ENCODE results near the gene COPS7B. TPM values are rescaled to one million over a fixed set of nuclear protein-coding genes. Genes with fewer than 3 reads are reported as not detected.

Gene COPS7B
- total RNA-seq, 1 experiment from 2014 or later = 43.5 TPM

DNA sequence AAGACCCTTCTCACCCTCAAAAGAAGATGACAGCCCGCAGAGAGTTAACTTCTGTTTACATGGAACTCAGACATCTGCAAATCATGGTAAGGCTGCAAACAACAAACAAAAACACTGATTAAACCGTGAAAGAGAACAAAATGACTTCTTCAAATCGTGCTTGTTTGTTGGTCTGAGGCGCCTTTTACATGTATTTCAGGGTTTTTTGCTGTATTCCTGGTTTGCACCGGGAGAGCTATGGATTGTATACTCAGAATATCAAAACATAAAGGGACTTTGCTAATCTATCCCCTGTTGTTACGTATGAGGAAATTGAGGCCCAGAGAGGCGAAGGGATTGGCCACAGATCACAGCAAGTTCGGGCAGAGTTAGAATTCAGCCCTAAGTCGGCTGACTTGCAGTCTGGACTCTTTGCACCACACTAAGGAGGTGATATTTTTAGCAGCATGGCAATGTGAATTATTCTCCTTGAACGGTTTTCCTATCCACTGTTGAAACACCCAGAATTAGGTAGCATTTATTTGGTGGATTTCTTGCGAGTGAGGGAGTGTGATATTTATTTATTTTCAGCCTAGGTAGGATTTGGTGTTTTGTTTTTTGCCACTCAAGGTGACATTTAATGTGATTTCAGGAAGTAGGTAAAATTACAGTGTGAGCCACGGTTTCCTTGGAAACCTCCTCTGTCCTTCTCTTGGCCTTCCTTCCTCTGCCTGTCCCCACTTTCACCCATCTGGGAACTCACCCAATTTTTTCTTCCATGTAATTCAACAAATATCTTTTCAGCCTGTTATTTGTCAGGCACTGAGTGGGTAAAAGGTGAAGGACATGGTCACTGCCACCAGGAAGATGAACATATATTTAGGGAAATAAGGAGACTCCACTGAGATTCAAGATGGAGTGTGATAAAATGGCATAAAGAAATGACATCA, 4.2 kb upstream of the COPS7B start:
- Histone ChIP-seq H3K27me3 (ENCODE audit: low read length) (no peaks in the 10 kb centered on the region), H3K4me2 (ENCODE audit: low read length) (peak overlapping the region; percentile 87), H3K79me2 (ENCODE audit: low read length) (peaks cover 25% of the 10 kb centered on the region), H3F3A (ENCODE audit: low read length, unreplicated experiment) (no peaks in the 10 kb centered on the region), H3K4me1 (ENCODE audit: insufficient read depth, low read length) (peaks cover 25% of the 10 kb centered on the region), H3K4me3 (ENCODE audit: low read length) (peak overlapping the region; percentile 73), H3K9me2 (replicated peaks; ENCODE audit: low read length) (no peaks in the 10 kb centered on the region), H3K36me3 (ENCODE audit: low read depth, low read length) (no peaks in the 10 kb centered on the region), H3K27ac (ENCODE audit: low read length) (no peak overlapping the region), H2AFZ (ENCODE audit: low read length) (peak overlapping the region; percentile 78), H3K9me3 (ENCODE audit: low read length) (no peaks in the 10 kb centered on the region), H4K20me1 (ENCODE audit: low read length) (peaks cover 2% of the 10 kb centered on the region; the same call in 1 of the 2 replicates), H3K9ac (ENCODE audit: low read length) (peak overlapping the region; percentile 38)
- BruUV-seq (replicated peaks) = TSS peak; percentile 50
- intact Hi-C loops (cut with micrococcal nuclease) = no loop called here
- DNase-seq (peak; percentile 30), ATAC-seq (no peak)
- POLR2A ChIA-PET (ENCODE audit: unreplicated experiment) = no interaction called here
- CTCF ChIA-PET = no interaction called here
- no peak for TF ChIP-seq EZH2 (IDR thresholded peaks at IDR 0.05; ENCODE audit: low read length, unreplicated experiment)
- TF ChIP-seq, protein P1, sequence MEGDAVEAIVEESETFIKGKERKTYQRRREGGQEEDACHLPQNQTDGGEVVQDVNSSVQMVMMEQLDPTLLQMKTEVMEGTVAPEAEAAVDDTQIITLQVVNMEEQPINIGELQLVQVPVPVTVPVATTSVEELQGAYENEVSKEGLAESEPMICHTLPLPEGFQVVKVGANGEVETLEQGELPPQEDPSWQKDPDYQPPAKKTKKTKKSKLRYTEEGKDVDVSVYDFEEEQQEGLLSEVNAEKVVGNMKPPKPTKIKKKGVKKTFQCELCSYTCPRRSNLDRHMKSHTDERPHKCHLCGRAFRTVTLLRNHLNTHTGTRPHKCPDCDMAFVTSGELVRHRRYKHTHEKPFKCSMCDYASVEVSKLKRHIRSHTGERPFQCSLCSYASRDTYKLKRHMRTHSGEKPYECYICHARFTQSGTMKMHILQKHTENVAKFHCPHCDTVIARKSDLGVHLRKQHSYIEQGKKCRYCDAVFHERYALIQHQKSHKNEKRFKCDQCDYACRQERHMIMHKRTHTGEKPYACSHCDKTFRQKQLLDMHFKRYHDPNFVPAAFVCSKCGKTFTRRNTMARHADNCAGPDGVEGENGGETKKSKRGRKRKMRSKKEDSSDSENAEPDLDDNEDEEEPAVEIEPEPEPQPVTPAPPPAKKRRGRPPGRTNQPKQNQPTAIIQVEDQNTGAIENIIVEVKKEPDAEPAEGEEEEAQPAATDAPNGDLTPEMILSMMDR (conservative IDR thresholded peaks at IDR 0.05; ENCODE audit: low read depth, low read length) = no peak
- TF ChIP-seq EZH2phosphoT487 (IDR thresholded peaks at IDR 0.05; ENCODE audit: borderline replicate concordance, low read length) = no peak

DNA sequence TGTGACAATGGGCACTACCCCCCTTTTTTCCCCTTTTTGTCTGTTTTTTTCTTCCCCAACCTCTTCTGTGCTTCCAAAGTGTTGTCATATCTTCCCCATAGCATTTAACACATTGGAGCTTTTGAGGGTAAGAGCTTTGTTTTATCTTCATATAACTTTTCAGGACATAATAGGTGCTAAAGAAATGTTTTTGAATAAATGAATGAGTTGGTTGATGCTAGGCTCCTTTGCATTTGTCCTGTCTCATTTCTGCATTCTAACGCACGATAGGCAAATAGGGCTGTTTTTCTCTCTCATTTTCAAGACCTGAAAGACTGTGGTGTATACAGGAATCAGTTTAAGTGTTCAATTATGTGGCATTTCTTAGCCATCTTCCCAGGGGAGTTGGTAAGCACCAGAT, 832 bp upstream of the COPS7B start:
- no peaks in the 10 kb centered on the region for H3K9me2 ChIP-seq (replicated peaks; ENCODE audit: low read length)
- POLR2A ChIA-PET (ENCODE audit: unreplicated experiment) = no interaction called here
- H3K36me3 ChIP-seq (ENCODE audit: low read depth, low read length) = peaks cover 5% of the 10 kb centered on the region
- no peak overlapping the region for H3K9ac ChIP-seq (ENCODE audit: low read length)
- H3K9me3 ChIP-seq (ENCODE audit: low read length) = no peaks in the 10 kb centered on the region
- BruUV-seq (replicated peaks) = no TSS peak
- peaks cover 11% of the 10 kb centered on the region; the same call in 1 of the 2 replicates for H4K20me1 ChIP-seq (ENCODE audit: low read length)
- DNase-seq (no peak), ATAC-seq (no peak)
- H3K4me3 ChIP-seq (ENCODE audit: low read length) = peak overlapping the region; percentile 97; the same call in 1 of the 2 replicates
- intact Hi-C loops (cut with micrococcal nuclease) = no loop called here
- TF ChIP-seq EZH2phosphoT487 (IDR thresholded peaks at IDR 0.05; ENCODE audit: borderline replicate concordance, low read length) = no peak
- TF ChIP-seq, protein P1 (conservative IDR thresholded peaks at IDR 0.05; ENCODE audit: low read depth, low read length) = no peak
- no peak for TF ChIP-seq EZH2 (IDR thresholded peaks at IDR 0.05; ENCODE audit: low read length, unreplicated experiment)
- H3K79me2 ChIP-seq (ENCODE audit: low read length) = peaks cover 41% of the 10 kb centered on the region
- CTCF ChIA-PET = interaction anchor here (0.8 kb wide), 1 partner anchor 10 kb away, joined by 3 read pairs; no protein-coding TSS in a partner anchor
- peak overlapping the region; percentile 82 for H3K4me2 ChIP-seq (ENCODE audit: low read length)
- no peaks in the 10 kb centered on the region for H3K27me3 ChIP-seq (ENCODE audit: low read length)
- no peak overlapping the region for H3K27ac ChIP-seq (ENCODE audit: low read length)
- H3F3A ChIP-seq (ENCODE audit: low read length, unreplicated experiment) = no peaks in the 10 kb centered on the region
- peak overlapping the region; percentile 82; the same call in 1 of the 2 replicates for H2AFZ ChIP-seq (ENCODE audit: low read length)
- H3K4me1 ChIP-seq (ENCODE audit: insufficient read depth, low read length) = peaks cover 26% of the 10 kb centered on the region

DNA sequence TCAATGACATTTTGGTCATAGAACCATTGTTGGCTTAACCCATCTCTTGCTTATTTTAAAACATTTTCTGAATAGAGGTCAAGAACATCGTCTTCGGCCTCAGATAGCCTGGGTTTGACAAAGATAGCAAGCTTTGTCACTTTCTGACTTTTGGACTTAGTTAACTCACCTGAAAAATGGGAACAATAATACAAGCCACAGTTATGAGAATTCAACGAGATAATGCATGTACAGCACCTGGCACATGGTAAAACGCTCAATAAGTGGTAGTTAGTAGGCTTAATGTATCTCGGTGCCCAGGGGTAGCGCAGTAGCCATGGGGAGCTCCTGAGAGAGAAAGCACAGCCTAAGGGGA, 446 bp upstream of the COPS7B start:
- no peaks in the 10 kb centered on the region for H3K27me3 ChIP-seq (ENCODE audit: low read length)
- peaks cover 26% of the 10 kb centered on the region for H3K4me1 ChIP-seq (ENCODE audit: insufficient read depth, low read length)
- H3K36me3 ChIP-seq (ENCODE audit: low read depth, low read length) = peaks cover 5% of the 10 kb centered on the region
- no peaks in the 10 kb centered on the region for H3K9me3 ChIP-seq (ENCODE audit: low read length)
- peak overlapping the region; percentile 82 for H3K9ac ChIP-seq (ENCODE audit: low read length)
- no peaks in the 10 kb centered on the region for H3F3A ChIP-seq (ENCODE audit: low read length, unreplicated experiment)
- DNase-seq = no peak
- CTCF ChIA-PET = no interaction called here
- peak overlapping the region; percentile 97 for H3K4me3 ChIP-seq (ENCODE audit: low read length)
- POLR2A ChIA-PET (ENCODE audit: unreplicated experiment) = no interaction called here
- H4K20me1 ChIP-seq (ENCODE audit: low read length) = peaks cover 11% of the 10 kb centered on the region; the same call in 1 of the 2 replicates
- intact Hi-C loops (cut with micrococcal nuclease) = no loop called here
- BruUV-seq (replicated peaks) = TSS peak; percentile 81
- H3K79me2 ChIP-seq (ENCODE audit: low read length) = peaks cover 41% of the 10 kb centered on the region
- no peak; the same call in 1 of the 2 replicates for ATAC-seq
- peak overlapping the region; percentile 82 for H2AFZ ChIP-seq (ENCODE audit: low read length)
- no peak for TF ChIP-seq EZH2phosphoT487 (IDR thresholded peaks at IDR 0.05; ENCODE audit: borderline replicate concordance, low read length)
- TF ChIP-seq, protein P1 (conservative IDR thresholded peaks at IDR 0.05; ENCODE audit: low read depth, low read length) = no peak
- H3K4me2 ChIP-seq (ENCODE audit: low read length) = peak overlapping the region; percentile 82
- H3K27ac ChIP-seq (ENCODE audit: low read length) = no peak overlapping the region
- no peaks in the 10 kb centered on the region for H3K9me2 ChIP-seq (replicated peaks; ENCODE audit: low read length)
